H9 (cell line): ENCODE results near the gene DEK. TPM values are rescaled to one million over a fixed set of nuclear protein-coding genes. Genes with fewer than 3 reads are reported as not detected.

Experiments used
- DNase-seq: peaks from one replicate; pipeline ENCODE4 v3.0.0-alpha.2; 2017
- H2AFZ ChIP-seq: one replicate; pipeline ENCODE4 v1.6.1; 2013; ENCODE audit warnings: mild to moderate bottlenecking, low read length, control low read depth, moderate library complexity
- H2AK5ac ChIP-seq: 2 replicates; pipeline ENCODE4 v1.6.1; 2013; ENCODE audit warnings: low read length, control low read depth, mixed read lengths; ENCODE audit not compliant: insufficient read length
- H2BK120ac ChIP-seq: one replicate; pipeline ENCODE4 v1.6.1; 2013; ENCODE audit warnings: low read depth, mild to moderate bottlenecking, low read length, control low read depth, inconsistent platforms; ENCODE audit not compliant: poor library complexity, severe bottlenecking
- H2BK12ac ChIP-seq: 2 replicates; pipeline ENCODE4 v1.6.1; 2013; ENCODE audit warnings: low read length, control low read depth, mixed read lengths, low read depth; ENCODE audit not compliant: insufficient read length
- H2BK15ac ChIP-seq: 2 replicates; pipeline ENCODE4 v1.6.1; 2013; ENCODE audit warnings: low read depth, low read length, control low read depth
- H2BK20ac ChIP-seq: one replicate; pipeline ENCODE4 v1.6.1; 2013; ENCODE audit warnings: low read depth, mild to moderate bottlenecking, low read length, control low read depth, inconsistent platforms; ENCODE audit not compliant: poor library complexity, severe bottlenecking
- H2BK5ac ChIP-seq: 2 replicates; pipeline ENCODE4 v1.6.1; 2013; ENCODE audit warnings: low read length, control low read depth, mixed read lengths; ENCODE audit not compliant: insufficient read length
- H3K14ac ChIP-seq: 2 replicates; pipeline ENCODE4 v1.6.1; 2013; ENCODE audit warnings: low read length, control low read depth; ENCODE audit not compliant: insufficient read depth
- H3K18ac ChIP-seq: 2 replicates; pipeline ENCODE4 v1.6.1; 2013; ENCODE audit warnings: low read depth, mild to moderate bottlenecking, mixed read lengths, low read length, control low read depth; ENCODE audit not compliant: insufficient read length
- H3K23ac ChIP-seq: 2 replicates; pipeline ENCODE4 v1.6.1; 2013; ENCODE audit warnings: low read length, control low read depth, mixed read lengths, low read depth; ENCODE audit not compliant: insufficient read length
- H3K23me2 ChIP-seq: 2 replicates; pipeline ENCODE4 v1.6.1; 2013; ENCODE audit warnings: low read depth, mild to moderate bottlenecking, mixed read lengths, low read length, control low read depth; ENCODE audit not compliant: insufficient read length, poor library complexity, severe bottlenecking
- H3K27ac ChIP-seq: 2 replicates; pipeline ENCODE4 v1.5.1; 2013; ENCODE audit warnings: low read length, control low read depth, mixed read lengths, low read depth; ENCODE audit not compliant: insufficient read length
- H3K27me3 ChIP-seq: 2 replicates; pipeline ENCODE4 v1.6.1; 2013; ENCODE audit warnings: low read length, control low read depth, inconsistent platforms; ENCODE audit not compliant: insufficient read depth
- H3K4ac ChIP-seq: 2 replicates; pipeline ENCODE4 v1.6.1; 2013; ENCODE audit warnings: low read depth, mild to moderate bottlenecking, control low read depth, inconsistent platforms, low read length, moderate library complexity
- H3K4me1 ChIP-seq: 2 replicates; pipeline ENCODE4 v1.6.1; 2013; ENCODE audit warnings: low read length, control low read depth, inconsistent platforms; ENCODE audit not compliant: insufficient read depth
- H3K4me2 ChIP-seq: 2 replicates; pipeline ENCODE4 v1.6.1; 2013; ENCODE audit warnings: low read length, control low read depth, mixed read lengths; ENCODE audit not compliant: insufficient read length, insufficient read depth
- H3K56ac ChIP-seq: 2 replicates; pipeline ENCODE4 v1.6.1; 2013; ENCODE audit warnings: low read depth, mild to moderate bottlenecking, mixed read lengths, low read length, control low read depth; ENCODE audit not compliant: insufficient read length
- H3K79me1 ChIP-seq: 2 replicates; pipeline ENCODE4 v1.6.1; 2013; ENCODE audit warnings: low read depth, mild to moderate bottlenecking, moderate library complexity, low read length, control low read depth, inconsistent platforms; ENCODE audit not compliant: insufficient read depth, poor library complexity, severe bottlenecking
- H3K79me2 ChIP-seq: 2 replicates; pipeline ENCODE4 v1.6.1; 2013; ENCODE audit warnings: low read length, control low read depth, inconsistent platforms; ENCODE audit not compliant: insufficient read depth
- H3K9ac ChIP-seq: 2 replicates; pipeline ENCODE4 v1.6.1; 2013; ENCODE audit warnings: low read length, control low read depth, mixed read lengths; ENCODE audit not compliant: insufficient read length; ENCODE audit errors: extremely low read depth
- H3K9me3 ChIP-seq: one replicate; pipeline ENCODE4 v1.6.1; 2013; ENCODE audit warnings: low read depth, low read length, inconsistent platforms; ENCODE audit not compliant: control insufficient read depth
- H3T11ph ChIP-seq: one replicate; pipeline ENCODE4 v1.6.1; 2013; ENCODE audit warnings: mild to moderate bottlenecking, low read length, control low read depth, inconsistent platforms
- H4K20me1 ChIP-seq: one replicate; pipeline ENCODE4 v1.6.1; 2013; ENCODE audit not compliant: control insufficient read depth, insufficient read length, insufficient read depth
- H4K5ac ChIP-seq: 2 replicates; pipeline ENCODE4 v1.6.1; 2013; ENCODE audit warnings: low read depth, mild to moderate bottlenecking, mixed read lengths, low read length, control low read depth; ENCODE audit not compliant: insufficient read length
- H4K8ac ChIP-seq: replicated peaks from 2 replicates; pipeline ENCODE4 v1.6.1; 2013; ENCODE audit warnings: low read length, control low read depth, mixed read lengths, low read depth; ENCODE audit not compliant: insufficient read length
- H4K91ac ChIP-seq: 2 replicates; pipeline ENCODE4 v1.6.1; 2013; ENCODE audit warnings: low read depth, mild to moderate bottlenecking, moderate library complexity, mixed read lengths, low read length, control low read depth; ENCODE audit not compliant: insufficient read length
- H3K27ac Mint-ChIP-seq, 3 experiments: 2 replicates in 2 of 3; 3 replicates in 1 of 3; pipeline ENCODE4 v1.8.0; 2020 to 2021; ENCODE audit warnings: mixed read lengths in 3 of 3, mild to moderate bottlenecking in 1 of 3, moderate library complexity in 1 of 3
- H3K27me3 Mint-ChIP-seq: 2 replicates; pipeline ENCODE4 v1.8.0; 2021; ENCODE audit warnings: low read depth, mild to moderate bottlenecking, moderate library complexity, mixed read lengths
- H3K36me3 Mint-ChIP-seq, 3 experiments: 2 replicates in 2 of 3; 3 replicates in 1 of 3; pipeline ENCODE4 v1.8.0; 2020 to 2021; ENCODE audit warnings: low read depth in 3 of 3, mixed read lengths in 3 of 3; ENCODE audit not compliant: insufficient read depth in 1 of 3
- H3K4me1 Mint-ChIP-seq, 2 experiments: 2 replicates each; pipeline ENCODE4 v1.8.0; 2020; ENCODE audit warnings: mixed read lengths in 2 of 2
- H3K4me3 Mint-ChIP-seq, 2 experiments: 2 replicates in 1 of 2; 3 replicates in 1 of 2; pipeline ENCODE4 v1.8.0; 2020 to 2021; ENCODE audit warnings: mild to moderate bottlenecking in 2 of 2, mixed read lengths in 2 of 2, moderate library complexity in 1 of 2
- H3K9me3 Mint-ChIP-seq, 2 experiments: 2 replicates in 1 of 2; 3 replicates in 1 of 2; pipeline ENCODE4 v1.8.0; 2020; ENCODE audit warnings: mild to moderate bottlenecking in 2 of 2, mixed read lengths in 2 of 2, moderate library complexity in 1 of 2
- WGBS: extraction: QIAGEN DNeasy Blood & Tissue Kit; methylation state at CpG from one replicate; pipeline ENCODE4 v1.1.7; 2013; ENCODE audit warnings: missing lambda C conversion rate, low lambda C conversion rate, mixed read lengths; ENCODE audit not compliant: insufficient read length; ENCODE audit errors: extremely low coverage; 5-methylcytosine and 5-hydroxymethylcytosine counted together
- total RNA-seq: library from RNA; stranded (reverse); gene quantifications from 2 replicates; pipeline ENCODE4 v1.2.1, GENCODE V29; 2021
- TF ChIP-seq, protein P1 (sequence below): fragments of 200-600 bp; sonication (generic); conservative IDR thresholded peaks from 3 replicates; pipeline ENCODE4 v1.8.0; 2021; ENCODE audit warnings: antibody characterized with exemption, mild to moderate bottlenecking

The DEK gene
- total RNA-seq, 1 experiment from 2014 or later = 217 TPM

GRCh38 chr6:18253635-18254034 lies 10.7 kb downstream of the DEK start:
- Mint-ChIP-seq H3K27me3 (no peaks in the 10 kb centered on the region), H3K27ac (no peak overlapping the region), H3K36me3 (peaks cover 63 to 87% (median 73%) of the 10 kb centered on the region in 3 experiments), H3K9me3 (no peaks in the 10 kb centered on the region), H3K4me1 (peaks cover 10 to 15% of the 10 kb centered on the region in 2 experiments), H3K4me3 (no peak overlapping the region)
- H3K56ac ChIP-seq = no peak overlapping the region
- no peak overlapping the region for H2AFZ ChIP-seq
- no peak overlapping the region for H2BK120ac ChIP-seq
- H3K23me2 ChIP-seq = no peaks in the 10 kb centered on the region
- H3K4me2 ChIP-seq = no peak overlapping the region
- H3K27me3 ChIP-seq = no peaks in the 10 kb centered on the region
- H3K9ac ChIP-seq = no peak overlapping the region
- H3T11ph ChIP-seq = no peak overlapping the region
- H3K4me1 ChIP-seq = no peaks in the 10 kb centered on the region
- no peak overlapping the region for H3K23ac ChIP-seq
- no peak overlapping the region for H3K4ac ChIP-seq
- H2BK5ac ChIP-seq = no peak overlapping the region
- H4K5ac ChIP-seq = no peak overlapping the region
- H2BK15ac ChIP-seq = no peak overlapping the region
- no peak overlapping the region for H3K18ac ChIP-seq
- H2AK5ac ChIP-seq = no peak overlapping the region
- H3K9me3 ChIP-seq = no peaks in the 10 kb centered on the region
- no peak overlapping the region for H4K8ac ChIP-seq
- H3K79me1 ChIP-seq = peaks cover 4% of the 10 kb centered on the region
- TF ChIP-seq, protein P1, sequence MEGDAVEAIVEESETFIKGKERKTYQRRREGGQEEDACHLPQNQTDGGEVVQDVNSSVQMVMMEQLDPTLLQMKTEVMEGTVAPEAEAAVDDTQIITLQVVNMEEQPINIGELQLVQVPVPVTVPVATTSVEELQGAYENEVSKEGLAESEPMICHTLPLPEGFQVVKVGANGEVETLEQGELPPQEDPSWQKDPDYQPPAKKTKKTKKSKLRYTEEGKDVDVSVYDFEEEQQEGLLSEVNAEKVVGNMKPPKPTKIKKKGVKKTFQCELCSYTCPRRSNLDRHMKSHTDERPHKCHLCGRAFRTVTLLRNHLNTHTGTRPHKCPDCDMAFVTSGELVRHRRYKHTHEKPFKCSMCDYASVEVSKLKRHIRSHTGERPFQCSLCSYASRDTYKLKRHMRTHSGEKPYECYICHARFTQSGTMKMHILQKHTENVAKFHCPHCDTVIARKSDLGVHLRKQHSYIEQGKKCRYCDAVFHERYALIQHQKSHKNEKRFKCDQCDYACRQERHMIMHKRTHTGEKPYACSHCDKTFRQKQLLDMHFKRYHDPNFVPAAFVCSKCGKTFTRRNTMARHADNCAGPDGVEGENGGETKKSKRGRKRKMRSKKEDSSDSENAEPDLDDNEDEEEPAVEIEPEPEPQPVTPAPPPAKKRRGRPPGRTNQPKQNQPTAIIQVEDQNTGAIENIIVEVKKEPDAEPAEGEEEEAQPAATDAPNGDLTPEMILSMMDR = no peak
- no peak for DNase-seq
- H3K14ac ChIP-seq = no peak overlapping the region
- no CpG with 5 or more reads among the region's 5 CpGs for WGBS
- no peak overlapping the region for H2BK12ac ChIP-seq
- H4K20me1 ChIP-seq = no peaks in the 10 kb centered on the region
- peaks cover 7% of the 10 kb centered on the region; the same call in 1 of the 2 replicates for H3K79me2 ChIP-seq
- H4K91ac ChIP-seq = no peak overlapping the region
- no peak overlapping the region for H2BK20ac ChIP-seq
- no peak overlapping the region for H3K27ac ChIP-seq
